Stimulated activated CD4-positive, alpha-beta T cell treated with anti-CD3 and anti-CD28 coated beads, Interleukin-12 subunit alpha, Interleukin-12 subunit beta, amount 100 ng/mL, for 48 hours (primary cell): ENCODE measurements around the gene HNRNPCL2.
"Not testable (repeated sequence)": the region's sequence is repeated elsewhere in the genome, so short reads cannot be mapped to it uniquely, and the experiment has no call there.

Source experiments
- DNase-seq, 3 donors: peaks; one replicate each; pipeline ENCODE4 v3.0.0-alpha.2; 2020; ENCODE audit warnings: low read depth in 2 of 3, low spot score in 1 of 3

HNRNPCL2 gene

DNA sequence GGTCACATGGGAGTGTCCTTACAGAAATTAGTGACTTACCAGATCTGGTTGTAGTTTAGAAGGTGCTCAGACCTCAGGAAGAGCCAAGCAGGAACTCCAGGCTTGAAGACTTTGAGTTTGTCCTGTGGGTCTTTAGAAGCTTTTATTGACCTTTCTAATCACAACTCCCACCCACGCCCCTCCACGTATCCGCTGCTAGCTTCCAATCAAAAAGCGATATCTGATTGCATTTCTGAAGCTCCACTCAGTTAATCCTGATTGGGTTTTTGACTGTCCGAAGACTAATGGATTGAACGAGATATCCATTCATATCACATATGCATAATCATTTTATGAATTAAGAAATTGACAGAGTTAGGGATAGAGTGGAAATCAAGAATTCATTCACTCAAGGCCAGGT lies at the start of gene HNRNPCL2:
TSS of gene HNRNPCL2 (minus strand) at position 101 of the 400 bp plus-strand sequence. CDS start 454 bp downstream, outside the sequence.
- not testable (repeated sequence) for DNase-seq

DNA sequence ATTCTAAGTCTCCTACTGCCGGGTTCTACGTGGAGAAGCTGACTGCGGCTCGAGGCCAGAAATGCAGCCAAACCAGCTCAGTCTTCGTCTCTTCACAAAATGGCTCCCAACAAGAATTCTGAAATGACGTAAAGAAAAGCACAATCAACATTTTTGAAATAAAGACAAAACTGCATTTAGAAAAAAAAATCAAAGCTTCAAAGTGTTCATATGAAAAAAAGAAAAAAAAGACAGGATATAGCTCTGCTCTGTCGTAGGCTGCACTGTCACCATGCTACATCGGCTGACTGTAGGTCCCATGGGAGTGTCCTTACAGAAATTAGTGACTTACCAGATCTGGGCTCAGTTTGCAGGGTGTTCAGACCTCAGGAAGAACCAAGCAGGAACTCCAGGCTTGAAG lies 48.9 kb upstream of the HNRNPCL2 start, which contains the start of gene HNRNPCL4:
TSS of gene HNRNPCL4 (minus strand) at position 101 of the 400 bp plus-strand sequence. CDS start 164 bp downstream, outside the sequence.
- DNase-seq = not testable (repeated sequence)

GRCh38 chr1:13155909-13156308 lies 39.3 kb upstream of the HNRNPCL2 start, which contains the start of gene PRAMEF26:
TSS of gene PRAMEF26 (minus strand) at chr1:13156009. CDS start at chr1:13153095, 2,914 bp downstream.
- not testable (repeated sequence) for DNase-seq

DNA sequence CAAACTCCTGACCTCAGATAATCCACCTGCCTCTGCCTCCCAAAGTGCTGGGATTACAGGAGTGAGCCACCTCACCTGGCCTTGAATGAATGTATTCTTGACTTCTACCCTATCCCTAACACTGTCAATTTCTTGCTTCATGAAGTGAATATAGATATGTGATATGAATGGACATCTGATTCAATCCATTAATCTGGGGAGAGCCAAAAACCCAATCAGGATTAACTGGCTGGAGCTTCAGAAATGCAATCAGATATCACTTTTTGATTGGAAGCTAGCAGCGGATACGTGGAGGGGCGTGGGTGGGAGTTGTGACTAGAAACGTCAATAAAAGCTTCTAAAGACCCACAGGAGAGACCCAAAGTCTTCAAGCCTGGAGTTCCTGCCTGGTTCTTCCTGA lies 46.2 kb downstream of the HNRNPCL2 start, which contains the start of gene PRAMEF25:
TSS of gene PRAMEF25 (plus strand) at position 301 of the 400 bp plus-strand sequence. CDS start 2,920 bp downstream, outside the sequence.
- DNase-seq = not testable (repeated sequence)
